ENCODE data around the gene BOK.

DNA sequence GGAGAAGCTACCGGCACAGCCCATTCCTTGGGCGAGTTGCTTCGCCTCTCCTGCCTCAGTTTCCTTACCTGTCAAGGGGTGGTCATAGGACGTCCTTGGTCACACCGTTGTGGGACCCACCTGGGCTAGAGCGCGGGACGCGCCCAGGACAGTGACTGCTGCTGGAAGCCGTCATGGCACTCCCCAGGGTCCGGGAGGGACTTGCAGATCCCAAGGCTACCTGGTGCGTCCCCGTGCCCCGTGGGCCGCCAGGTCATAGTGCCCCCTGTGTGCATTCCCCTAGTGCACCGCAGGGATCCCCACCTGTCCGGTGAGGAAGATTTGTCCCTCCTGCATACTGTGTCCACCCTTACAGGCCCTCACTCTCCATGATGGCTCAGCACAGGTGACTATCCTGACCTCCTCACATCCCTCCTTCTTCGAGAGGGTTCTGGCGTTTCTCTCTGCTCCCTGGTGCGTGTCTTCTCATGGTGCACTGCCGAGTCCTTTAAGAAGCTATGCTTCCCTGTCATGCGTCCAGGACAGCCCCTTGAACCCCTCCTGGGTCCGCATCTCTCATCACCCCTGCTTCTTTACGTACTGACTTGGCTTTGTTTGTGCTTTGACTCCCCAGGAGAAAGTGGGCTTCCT is 49.3 kb upstream of the BOK start:
- no peak for TF ChIP-seq CTCF (IDR thresholded peaks at IDR 0.05; ENCODE audit: low read depth, low read length, missing input control)
- no peak for TF ChIP-seq TAF1 (conservative IDR thresholded peaks at IDR 0.05)
- TF ChIP-seq, protein P1, sequence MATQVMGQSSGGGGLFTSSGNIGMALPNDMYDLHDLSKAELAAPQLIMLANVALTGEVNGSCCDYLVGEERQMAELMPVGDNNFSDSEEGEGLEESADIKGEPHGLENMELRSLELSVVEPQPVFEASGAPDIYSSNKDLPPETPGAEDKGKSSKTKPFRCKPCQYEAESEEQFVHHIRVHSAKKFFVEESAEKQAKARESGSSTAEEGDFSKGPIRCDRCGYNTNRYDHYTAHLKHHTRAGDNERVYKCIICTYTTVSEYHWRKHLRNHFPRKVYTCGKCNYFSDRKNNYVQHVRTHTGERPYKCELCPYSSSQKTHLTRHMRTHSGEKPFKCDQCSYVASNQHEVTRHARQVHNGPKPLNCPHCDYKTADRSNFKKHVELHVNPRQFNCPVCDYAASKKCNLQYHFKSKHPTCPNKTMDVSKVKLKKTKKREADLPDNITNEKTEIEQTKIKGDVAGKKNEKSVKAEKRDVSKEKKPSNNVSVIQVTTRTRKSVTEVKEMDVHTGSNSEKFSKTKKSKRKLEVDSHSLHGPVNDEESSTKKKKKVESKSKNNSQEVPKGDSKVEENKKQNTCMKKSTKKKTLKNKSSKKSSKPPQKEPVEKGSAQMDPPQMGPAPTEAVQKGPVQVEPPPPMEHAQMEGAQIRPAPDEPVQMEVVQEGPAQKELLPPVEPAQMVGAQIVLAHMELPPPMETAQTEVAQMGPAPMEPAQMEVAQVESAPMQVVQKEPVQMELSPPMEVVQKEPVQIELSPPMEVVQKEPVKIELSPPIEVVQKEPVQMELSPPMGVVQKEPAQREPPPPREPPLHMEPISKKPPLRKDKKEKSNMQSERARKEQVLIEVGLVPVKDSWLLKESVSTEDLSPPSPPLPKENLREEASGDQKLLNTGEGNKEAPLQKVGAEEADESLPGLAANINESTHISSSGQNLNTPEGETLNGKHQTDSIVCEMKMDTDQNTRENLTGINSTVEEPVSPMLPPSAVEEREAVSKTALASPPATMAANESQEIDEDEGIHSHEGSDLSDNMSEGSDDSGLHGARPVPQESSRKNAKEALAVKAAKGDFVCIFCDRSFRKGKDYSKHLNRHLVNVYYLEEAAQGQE (IDR thresholded peaks at IDR 0.05): no peak
- TF ChIP-seq FOXA1 (IDR thresholded peaks at IDR 0.05): no peak
- TF ChIP-seq GABPA (IDR thresholded peaks at IDR 0.05 in 1 of 2, conservative IDR thresholded peaks at IDR 0.05 in 1 of 2): no peak

Measured in liver (tissue), 3 donors.